HG02938 (cell line): ENCODE results near the gene TYR.
"Not testable (repeated sequence)": the region's sequence is repeated elsewhere in the genome, so short reads cannot be mapped to it uniquely, and the experiment has no call there.

Experiments
- ATAC-seq: cut with Tn5 transposase; IDR thresholded peaks from one replicate; pipeline ENCODE4 v1.9.1; 2021; ENCODE audit warnings: mild to moderate bottlenecking, moderate library complexity; ENCODE audit not compliant: unreplicated experiment

TYR gene

GRCh38 chr11:89342880-89343572 lies 165.4 kb downstream of the TYR start:
- not testable (repeated sequence) for ATAC-seq
